Measurements from ENCODE around the gene ATG7. TPM values are rescaled to one million over a fixed set of nuclear protein-coding genes. Genes with fewer than 3 reads are reported as not detected.

Gene ATG7
- total RNA-seq, 1 experiment from 2014 or later = 42.3 TPM

GRCh38 chr3:11552289-11553264 lies 280.4 kb downstream of the ATG7 start:
- DNase-seq (ENCODE audit: low read depth) = no peak

- no peak for DNase-seq (ENCODE audit: low read depth)
Measured at GRCh38 chr3:11553436-11554235, 281.4 kb downstream of the ATG7 start.

GRCh38 chr3:11554236-11554610 lies 282.0 kb downstream of the ATG7 start:
- DNase-seq (ENCODE audit: low read depth) = no peak

DNA sequence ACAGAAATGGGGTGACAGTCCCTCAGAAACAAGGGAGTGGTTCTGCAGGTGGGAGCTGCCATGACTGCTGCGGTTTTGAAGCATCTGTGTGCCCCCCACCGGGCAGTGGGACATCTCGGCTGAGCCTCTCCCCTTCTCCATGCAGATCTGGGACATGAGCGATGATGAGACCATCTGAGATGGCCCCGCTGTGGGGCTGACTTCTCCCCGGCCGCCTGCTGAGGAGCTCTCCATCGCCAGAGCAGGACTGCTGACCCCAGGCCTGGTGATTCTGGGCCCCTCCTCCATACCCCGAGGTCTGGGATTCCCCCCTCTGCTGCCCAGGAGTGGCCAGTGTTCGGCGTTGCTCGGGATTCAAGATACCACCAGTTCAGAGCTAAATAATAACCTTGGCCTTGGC lies 282.5 kb downstream of the ATG7 start:
- DNase-seq (ENCODE audit: low read depth) = no peak

DNA sequence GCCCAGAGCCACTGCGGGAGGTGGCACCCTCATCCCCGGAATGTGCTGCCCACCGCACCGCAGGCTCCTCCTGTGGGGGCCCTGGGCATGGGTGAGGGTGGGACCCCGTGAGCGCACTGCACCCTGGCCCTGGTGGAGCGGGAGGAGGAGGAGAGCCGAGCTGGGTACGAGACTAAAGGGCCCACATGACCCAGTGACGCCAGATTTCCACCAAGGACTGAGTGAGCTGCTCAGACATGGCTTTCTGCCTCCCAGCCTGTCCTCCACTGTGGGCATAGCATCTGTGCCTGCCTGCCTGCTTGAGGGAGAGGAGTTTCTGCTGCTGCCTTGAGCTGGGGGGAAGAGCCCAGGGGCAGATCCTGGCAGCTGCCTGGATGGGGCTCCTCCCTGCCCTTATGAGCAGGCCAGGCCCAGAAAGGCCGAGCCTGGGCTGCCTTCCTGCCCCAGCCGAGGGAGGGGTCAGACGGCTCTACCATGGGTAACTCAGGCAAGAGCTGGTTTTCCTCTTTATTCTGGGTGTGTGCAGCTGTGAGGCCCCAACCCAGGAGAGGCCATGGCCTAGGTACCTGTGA lies 283.1 kb downstream of the ATG7 start:
- DNase-seq (ENCODE audit: low read depth) = no peak

GRCh38 chr3:11555881-11556633 lies 283.9 kb downstream of the ATG7 start:
- no peak for DNase-seq (ENCODE audit: low read depth)

DNA sequence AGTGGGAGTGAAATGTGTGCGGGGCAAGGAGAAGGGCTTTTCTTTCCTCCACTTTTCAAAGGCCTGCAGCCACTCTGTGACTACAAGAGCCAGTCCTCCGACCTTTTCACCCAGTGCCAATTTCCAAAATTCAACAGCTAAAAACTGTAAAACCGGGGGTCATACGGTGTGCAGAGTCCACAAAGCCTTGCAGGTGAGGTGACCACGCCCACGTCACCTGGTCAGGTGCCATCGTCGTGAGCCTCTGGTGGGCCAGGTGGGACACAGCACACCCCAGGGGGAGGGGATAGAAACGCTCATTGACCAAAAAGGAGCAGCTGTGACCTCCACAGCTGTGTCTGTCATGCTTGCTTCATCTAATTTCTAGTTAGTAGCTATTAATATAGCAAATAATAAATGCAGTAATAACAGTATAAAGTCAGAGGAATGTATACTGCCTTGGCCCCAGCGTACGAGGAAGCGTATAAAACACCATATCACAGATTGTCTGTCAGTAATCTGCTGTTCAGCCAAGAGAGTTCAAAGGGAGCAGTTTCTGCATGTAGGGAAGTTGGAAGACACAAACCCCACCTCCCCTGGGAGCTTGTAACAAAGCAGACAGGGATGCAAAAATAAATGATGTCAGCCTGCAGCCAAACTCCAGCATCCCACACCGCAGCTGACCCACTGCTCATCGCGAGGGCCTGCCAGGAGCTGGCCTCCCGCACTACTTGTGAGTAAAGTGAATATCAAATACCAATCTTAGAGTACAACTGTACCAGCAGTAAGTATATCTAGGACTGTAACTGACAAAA lies 284.9 kb downstream of the ATG7 start:
- DNase-seq (ENCODE audit: low read depth) = no peak

- peak; percentile 74 for DNase-seq (ENCODE audit: low read depth)
Measured at GRCh38 chr3:11558002-11558401, 285.8 kb downstream of the ATG7 start.

DNA sequence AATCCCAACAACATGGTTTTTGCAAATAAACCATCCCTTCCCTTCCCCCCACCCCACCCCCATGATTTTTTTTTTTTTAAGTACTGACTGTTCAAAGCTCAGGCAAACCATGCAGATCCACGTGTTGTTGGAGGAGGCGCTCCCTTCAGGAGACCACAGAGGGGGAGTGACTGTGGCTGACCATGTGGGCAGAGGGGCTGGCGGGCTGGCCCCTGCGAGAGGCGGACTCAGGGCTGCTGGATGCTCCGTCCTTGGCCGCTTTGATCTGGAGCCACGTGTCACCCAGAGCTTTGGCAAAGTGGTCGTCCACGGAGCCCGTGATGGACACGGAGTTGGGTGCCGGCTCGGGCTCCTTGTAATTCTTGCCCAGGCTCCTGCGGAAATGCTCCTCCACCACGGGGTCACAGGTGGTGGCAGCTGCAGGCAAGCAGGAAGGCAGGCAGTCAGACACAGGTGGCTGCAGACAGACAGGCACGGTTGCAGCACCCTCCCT lies 286.3 kb downstream of the ATG7 start:
- no peak for DNase-seq (ENCODE audit: low read depth)

GRCh38 chr3:11558918-11559815 lies 287.0 kb downstream of the ATG7 start:
- no peak for DNase-seq (ENCODE audit: low read depth)

GRCh38 chr3:11559816-11560633 lies 287.8 kb downstream of the ATG7 start:
- DNase-seq (ENCODE audit: low read depth) = no peak

DNA sequence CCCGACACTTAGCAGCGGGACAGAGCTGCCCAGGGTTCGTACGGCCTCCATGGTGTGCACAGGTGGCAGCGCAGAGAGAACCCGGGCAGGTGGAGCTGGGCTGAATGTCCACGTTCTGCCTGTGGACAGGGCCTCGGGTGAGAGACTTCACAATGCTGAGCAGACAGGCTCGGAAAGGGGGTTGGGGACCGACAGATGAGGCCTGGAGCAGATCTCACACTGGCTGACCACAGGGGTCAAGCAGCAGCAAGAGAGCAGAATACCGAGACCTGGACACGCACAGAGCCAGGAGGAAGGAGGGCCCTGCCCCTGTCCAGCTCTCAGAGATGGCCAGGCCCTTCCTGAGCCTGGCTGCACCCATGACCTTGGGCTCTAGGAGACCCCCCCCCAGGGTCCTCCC lies 288.5 kb downstream of the ATG7 start:
- DNase-seq (ENCODE audit: low read depth) = no peak

DNA sequence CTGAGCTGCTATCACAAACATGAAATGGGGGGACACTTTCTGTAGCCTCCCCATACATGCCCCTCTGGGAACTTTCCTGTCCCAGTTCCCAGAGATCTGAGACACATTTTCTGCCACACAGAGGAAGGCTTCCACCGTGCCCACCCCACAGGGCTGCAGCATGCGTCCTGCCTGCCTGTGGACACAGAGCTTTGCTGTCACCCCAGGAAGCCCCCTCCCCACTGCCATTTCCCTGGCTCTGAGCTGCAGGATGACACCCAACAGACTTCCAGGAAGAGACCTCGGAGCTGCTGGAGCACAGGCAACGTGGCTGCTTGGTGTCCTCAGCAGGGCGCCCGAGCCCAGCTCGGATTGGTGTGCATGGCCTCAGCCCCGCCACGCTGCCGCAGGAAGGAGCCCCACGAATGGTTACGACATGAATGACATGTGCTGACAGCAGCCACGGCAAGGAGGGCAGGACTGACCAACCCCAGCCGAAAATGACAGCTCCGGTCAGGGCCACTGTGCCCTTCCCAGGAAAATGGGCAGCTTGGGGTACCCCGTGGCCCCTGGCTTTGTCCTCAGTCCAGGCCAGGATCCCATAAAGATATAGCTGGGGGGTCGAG lies 290.2 kb downstream of the ATG7 start:
- no peak for DNase-seq (ENCODE audit: low read depth)

GRCh38 chr3:11563159-11563864 lies 291.1 kb downstream of the ATG7 start:
- DNase-seq (ENCODE audit: low read depth) = no peak

GRCh38 chr3:11563865-11564185 lies 291.6 kb downstream of the ATG7 start:
- no peak for DNase-seq (ENCODE audit: low read depth)

DNA sequence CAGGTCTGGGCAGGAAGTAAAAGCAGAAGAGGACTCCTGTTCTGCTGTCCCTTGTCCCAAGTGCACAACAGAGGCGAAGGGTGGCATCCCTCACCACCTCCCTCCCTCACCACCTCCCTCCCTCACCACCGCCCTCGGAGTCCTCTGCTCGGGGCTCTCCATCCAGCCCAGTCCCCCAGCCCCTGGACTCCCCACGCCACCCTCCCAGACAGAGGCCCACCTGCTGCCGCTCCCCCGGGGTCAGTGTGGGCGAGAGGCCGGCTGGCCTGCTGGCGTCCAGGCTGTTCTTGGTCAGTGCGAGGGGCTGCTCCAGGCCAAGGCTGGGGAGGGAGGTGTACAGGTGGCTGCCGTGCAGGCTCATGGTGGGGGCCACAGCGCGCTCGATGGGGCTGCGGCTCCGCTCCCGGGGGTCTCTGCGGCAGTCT lies 292.4 kb downstream of the ATG7 start:
- no peak for DNase-seq (ENCODE audit: low read depth)

DNA sequence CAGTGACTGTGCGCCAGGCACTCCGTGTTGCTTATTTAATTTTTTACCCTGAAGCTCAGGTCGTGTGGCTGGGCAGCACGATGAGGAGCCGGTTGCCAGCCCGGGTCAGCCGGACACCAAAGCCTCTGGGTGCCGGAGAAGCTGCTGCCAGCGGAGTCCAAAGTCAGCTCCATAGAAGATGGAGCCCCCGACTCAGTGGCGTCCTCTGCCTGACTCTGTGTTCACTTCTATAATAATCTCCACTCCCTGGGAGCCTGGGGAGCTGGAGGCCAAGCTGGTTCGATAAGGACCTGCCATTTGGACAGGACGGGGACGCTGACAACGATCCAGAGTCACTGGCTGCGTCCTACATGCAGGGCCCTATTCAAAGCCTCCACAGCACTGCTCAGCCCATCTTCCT lies 292.9 kb downstream of the ATG7 start:
- DNase-seq (ENCODE audit: low read depth) = no peak

All from HT1080 (cell line).